Measurements from ENCODE around the gene KCNA2.

DNA sequence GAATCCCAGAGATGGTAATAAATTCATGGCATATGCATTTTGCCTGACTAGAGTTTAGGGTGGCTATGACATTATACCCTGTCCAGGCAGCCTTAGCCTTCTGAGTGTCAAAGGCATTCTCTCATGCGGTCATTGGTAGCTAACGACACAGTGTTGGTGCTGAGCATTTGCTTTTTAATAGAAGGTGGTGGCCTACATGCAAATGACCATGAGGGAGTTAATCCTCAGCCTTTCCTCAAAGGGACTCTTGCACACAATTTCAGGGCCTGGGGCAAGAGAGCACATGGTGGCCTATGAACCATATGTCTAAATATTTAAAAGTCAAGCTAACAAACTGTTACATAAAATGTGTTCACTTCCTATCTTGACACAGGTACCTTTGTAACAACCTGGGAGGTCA is 56.3 kb downstream of the KCNA2 start:
- TF ChIP-seq, protein P1, sequence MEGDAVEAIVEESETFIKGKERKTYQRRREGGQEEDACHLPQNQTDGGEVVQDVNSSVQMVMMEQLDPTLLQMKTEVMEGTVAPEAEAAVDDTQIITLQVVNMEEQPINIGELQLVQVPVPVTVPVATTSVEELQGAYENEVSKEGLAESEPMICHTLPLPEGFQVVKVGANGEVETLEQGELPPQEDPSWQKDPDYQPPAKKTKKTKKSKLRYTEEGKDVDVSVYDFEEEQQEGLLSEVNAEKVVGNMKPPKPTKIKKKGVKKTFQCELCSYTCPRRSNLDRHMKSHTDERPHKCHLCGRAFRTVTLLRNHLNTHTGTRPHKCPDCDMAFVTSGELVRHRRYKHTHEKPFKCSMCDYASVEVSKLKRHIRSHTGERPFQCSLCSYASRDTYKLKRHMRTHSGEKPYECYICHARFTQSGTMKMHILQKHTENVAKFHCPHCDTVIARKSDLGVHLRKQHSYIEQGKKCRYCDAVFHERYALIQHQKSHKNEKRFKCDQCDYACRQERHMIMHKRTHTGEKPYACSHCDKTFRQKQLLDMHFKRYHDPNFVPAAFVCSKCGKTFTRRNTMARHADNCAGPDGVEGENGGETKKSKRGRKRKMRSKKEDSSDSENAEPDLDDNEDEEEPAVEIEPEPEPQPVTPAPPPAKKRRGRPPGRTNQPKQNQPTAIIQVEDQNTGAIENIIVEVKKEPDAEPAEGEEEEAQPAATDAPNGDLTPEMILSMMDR (IDR thresholded peaks at IDR 0.05), result no peak
- no peak for TF ChIP-seq EZH2 (IDR thresholded peaks at IDR 0.05)

All from neural progenitor cell (in vitro differentiated cells).